COR-L47 (cell line): ENCODE results near the gene FES.
"Not testable (repeated sequence)": the region's sequence is repeated elsewhere in the genome, so short reads cannot be mapped to it uniquely, and the experiment has no call there.

Experiments
- DNase-seq: peaks from one replicate; lab custom pipeline; 2025; lab: John Stamatoyannopoulos, UW

Gene FES

DNA sequence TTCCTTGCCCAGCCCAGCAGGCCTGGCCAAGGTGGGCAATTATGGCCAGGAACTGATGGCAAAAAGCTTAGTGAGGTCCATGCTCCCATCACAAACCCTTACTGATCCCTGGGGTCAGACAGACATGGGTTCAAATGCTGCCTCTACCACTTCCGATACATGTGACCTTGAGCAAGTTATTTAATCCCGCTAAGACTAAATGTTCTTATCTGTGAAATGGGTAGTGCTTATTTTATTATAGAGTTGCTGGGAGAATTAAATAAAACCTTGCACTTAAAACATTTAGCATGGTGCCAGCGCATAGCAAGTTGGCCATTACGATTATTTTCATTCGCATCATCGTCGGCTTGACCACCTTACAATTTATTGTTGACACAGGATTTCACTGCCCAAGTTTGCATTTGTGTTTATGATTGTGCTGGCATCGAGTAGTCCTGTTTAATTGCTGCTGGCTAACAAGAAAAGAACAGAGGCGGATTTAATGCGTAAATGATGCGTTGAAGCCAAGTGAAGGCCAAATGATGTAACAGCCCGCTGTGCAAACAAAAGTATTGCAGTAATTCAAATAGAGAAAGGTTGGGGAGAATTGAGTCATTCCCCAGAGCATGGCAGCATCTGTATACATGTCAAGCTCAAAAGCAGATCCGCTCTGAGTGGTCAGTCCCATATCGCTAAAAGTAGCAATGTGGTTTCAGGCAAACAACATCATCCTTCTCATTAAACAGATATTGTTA is 23.2 kb upstream of the FES start:
- peak; percentile 94 for DNase-seq

DNA sequence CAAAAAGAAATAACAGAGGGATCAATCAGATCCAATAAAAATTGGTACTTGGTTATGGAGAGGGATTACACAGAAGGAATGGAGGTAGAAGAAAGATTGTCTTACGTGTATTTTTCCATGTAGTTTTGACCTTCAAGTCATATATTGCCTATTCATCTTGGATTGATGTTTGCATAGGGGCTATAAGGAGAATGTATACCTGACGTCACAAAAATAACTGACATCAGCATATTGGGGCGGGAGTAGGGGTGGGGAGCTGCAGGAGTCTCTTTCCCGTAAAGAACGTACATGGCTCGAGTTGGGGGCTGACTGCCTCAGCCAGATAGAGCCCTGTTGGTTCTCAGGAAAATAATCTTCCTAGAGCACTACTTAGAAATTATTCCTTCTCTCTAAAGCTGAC is 21.8 kb upstream of the FES start:
- no peak for DNase-seq

DNA sequence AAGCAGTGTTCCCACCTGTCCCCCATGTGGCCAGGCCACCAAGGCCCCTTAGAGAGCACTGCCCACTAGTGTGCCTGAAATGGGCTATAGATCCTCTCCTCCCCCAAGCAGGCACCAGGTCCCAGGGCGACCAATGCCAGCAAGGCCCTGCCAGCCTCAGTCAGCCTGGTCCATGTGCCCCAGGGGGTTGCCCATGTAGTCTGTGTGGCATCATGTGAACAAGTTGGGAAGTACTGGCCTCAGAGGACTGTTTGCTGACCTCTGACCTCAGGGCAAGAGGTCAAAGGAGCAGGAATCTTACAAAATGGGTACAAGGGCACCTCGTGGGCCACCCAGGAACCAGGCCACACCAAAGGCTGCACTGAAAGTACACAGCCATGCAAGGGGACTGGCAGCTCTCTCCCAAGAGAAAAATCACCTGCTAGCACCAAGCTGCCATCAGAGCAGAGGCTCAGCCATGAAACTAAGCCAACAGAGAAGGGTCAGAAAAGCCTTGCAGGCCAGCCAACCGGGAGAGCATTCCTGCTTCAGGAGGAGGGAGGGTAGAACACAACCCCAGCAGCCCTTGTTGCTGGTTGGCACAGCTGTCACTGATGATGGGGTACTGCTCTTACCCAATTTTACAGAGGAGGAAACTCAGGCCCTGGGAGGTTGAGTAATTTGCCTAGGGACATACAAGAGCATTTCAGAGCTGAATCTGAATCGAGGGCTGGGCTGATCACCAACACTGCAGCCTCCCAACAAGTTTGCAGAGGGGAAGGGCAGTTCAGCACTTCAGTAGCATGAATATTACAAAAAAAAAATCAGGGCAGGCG is 21.1 kb upstream of the FES start:
- DNase-seq: no peak

DNA sequence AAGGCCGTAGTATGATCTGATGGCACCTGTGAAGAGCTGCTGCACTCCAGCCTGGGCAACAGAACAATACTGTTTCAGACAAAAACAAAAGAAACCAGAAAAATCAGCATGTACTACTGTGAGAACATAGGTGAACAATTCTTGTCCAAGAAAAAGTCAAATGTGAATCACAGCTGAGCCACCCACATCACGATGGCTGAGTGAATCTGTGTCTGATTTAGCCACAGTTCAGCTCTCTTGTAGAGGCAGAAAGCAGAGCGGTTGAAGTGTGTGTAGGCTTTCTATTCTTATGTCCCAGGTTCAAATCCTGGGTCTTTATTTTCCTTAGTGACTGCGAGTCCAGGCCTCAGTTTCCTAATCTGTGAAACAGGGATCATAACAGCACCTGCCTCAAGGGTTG is 20.3 kb upstream of the FES start:
- DNase-seq: no peak

DNA sequence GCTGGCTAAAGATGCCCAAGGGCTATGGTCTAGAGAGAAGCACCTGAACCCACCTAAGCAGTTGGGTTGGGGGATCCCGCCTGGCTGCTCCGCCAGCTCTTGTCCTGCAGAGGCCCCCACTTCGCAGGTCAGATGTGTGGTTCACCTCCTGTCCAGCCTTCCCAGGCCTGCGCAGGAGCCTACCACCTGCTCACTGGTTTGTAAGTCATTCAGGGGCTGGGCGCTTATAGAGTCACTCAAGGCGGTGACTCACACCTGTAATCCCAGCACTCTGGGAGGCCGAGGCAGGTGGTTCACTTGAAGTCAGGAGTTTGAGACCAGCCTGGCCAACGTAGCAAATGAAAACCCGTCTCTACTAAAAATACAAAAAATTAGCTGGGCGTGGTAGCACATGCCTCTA is 19.8 kb upstream of the FES start:
- no peak for DNase-seq

DNA sequence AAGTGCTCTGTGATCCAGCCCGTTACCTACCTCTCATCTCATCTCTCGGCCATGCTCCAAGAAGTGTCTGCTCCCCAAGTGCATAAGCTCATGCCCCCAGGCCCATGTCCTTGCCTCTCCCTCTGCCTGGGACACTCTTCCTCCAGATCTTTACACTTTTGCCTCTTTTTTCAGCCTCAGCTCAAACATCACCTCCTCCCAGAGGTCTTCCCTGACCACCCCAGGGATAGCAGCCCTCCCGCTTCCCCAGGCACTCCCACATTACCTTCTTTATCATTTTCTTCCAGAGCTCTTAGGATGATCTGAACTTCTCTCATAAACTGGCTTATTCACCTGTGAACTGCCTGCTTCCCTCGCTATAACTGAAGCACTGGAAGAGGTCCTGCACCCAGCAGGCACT is 18.6 kb upstream of the FES start:
- no peak for DNase-seq

DNA sequence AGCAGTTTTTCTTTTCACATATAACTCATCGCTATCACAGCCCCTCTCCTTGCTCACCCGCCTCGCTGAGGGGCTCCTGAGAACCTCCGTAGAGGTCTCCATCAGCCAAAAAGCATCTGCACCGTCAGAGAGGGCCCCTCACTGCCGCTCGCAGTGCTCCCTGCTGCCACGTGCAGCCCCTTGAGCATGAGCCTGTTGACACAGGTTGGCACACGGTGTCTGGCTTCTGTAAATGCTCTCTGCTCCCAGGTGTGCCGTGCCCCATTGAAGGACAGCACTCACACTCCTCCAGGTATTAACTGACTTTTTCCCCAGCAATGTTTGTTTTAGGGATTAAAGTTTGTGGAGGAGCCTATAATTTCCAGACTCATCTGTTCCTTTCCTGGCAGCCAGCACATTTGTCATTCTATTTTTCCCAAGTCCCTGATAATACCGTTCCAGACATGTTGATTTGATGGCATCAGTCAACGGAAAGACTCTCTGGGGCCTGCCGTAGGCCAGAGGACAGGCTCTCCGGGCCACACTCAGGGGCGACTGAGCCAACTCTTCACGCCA is 18.1 kb upstream of the FES start:
- DNase-seq: no peak

DNA sequence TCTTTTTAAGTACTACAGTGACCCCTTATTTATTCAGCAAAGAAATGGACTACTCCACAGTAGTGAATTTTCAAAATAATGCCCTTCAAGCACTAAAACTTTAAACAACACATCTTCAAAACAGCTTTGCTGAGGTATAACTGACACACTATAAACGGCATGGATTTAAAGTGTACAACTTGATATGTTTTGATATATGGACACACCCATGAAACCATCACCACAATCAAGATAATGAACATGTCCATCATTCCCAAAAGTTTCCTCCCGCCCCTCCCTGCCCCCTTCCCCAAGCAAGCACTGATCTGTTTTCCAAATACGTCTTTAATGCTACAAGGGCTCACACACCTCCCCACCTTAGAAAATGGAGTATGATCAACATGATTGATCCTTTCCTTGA is 17.5 kb upstream of the FES start:
- no peak for DNase-seq

DNA sequence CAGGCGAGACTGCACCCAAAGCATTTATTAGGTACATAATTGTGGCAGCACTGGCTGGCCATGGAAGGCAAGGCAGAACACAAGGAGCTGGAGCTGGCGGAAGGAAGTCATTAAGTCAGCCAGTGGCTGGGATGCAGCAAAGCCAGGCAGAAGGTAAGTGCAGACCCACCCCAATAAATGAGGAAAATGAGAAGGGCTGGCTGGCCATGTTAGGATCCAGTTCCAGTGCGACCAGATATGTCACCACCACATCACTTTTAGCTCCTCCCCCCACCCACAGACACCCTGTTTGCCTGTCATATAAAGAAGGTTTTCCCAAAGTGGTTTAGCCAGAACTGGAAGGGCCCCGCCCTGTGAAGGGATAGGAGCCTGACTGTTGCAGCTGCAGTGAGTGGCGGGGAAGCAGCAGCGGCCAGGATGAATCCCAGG is 16.0 kb upstream of the FES start, which contains the start of gene FURIN:
TSS of gene FURIN (plus strand) at position 328 of the 429 bp plus-strand sequence. CDS start 7,153 bp downstream, outside the sequence.
- no peak for DNase-seq

DNA sequence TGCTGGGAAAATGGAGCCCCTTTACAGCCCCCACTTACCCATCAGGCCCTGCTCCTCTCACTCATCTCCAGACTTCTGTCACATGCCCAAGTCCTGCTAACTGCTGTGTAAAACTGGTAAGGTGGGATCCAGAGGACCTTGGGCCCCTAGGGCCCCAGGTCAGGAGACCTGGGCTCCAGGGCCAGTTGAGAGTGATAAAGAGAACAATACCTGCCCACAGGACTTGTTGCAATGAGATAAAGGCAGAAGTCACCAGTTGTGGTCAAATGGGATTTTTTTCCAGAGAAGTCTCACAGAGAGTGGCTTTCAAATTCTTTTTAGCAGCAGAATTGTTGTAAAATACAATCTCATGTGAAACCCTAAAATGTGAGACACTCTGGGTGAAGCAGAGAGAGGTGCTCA is 15.2 kb upstream of the FES start:
- no peak for DNase-seq

DNA sequence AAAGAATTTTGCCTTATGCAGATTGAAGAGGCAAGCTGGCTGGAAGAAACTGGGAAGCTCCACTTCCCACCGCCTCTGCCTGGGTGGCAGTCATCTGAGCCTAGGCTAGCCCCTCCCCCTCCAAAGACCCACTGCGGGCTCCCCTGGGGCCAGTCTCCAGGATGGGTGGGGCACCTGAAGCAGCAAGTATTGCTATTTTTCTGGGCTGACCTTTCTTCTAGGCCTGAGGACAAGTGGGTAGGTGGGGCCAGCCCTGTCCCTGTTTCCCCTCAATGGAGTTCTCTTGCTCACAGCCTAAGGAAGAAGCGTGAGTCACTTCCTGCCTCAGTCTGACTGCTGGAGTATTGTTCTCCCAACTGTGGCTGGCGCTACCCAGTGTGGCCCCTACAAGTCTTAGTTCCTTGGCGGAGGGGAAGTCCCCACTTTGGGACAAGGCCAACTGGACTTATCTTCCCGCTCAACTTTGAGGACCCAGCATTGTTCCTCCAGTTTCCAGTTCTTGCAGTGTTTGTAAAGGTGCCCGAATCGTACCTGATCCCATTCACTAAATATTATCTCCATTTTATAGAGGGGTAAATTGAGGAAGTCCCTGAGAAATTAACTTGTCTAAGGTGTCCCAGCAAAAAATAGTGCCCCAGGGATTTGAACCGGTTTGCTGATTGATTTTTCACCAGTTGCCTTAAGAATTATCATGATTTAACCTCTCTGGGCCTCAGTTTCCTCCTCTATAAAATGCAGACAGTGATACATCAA is 14.5 kb upstream of the FES start:
- no peak for DNase-seq

DNA sequence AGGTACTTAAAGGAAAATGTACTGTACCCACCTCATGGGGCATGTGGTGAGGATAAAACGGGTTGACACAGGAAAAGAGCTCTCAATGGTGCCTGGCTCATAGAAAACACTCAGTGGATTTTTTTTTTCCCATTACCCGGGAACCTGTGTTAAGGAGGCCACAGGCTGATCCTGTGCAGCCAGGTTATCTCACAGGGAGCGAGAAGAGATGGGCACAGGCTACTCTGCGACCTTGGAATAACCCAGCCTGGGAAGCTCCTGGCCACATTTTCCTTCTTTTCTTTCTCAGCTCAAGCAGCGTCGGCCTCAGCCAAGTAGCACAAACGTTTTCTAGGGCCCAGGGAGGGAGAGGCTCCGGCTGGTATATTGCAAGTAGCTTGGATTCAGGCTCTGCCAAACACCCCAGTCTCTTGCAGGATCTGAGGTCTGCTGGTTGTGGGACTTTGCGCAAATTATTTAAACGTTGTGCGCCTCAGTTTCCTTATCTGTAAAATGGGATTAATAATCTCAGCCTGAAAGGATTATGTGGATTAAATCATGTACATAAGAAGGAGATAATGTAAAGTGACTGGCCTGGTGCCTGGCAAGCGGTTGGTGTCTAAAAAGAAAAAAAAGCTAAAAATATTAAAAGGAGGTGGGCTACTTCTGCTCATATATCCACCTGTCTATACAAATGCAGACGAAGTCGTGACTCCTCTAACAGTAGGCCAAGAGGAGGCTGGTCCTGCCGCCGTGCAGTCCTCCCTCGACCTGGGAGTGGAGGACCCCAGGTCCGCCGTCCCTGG is 13.8 kb upstream of the FES start:
- DNase-seq: no peak

DNA sequence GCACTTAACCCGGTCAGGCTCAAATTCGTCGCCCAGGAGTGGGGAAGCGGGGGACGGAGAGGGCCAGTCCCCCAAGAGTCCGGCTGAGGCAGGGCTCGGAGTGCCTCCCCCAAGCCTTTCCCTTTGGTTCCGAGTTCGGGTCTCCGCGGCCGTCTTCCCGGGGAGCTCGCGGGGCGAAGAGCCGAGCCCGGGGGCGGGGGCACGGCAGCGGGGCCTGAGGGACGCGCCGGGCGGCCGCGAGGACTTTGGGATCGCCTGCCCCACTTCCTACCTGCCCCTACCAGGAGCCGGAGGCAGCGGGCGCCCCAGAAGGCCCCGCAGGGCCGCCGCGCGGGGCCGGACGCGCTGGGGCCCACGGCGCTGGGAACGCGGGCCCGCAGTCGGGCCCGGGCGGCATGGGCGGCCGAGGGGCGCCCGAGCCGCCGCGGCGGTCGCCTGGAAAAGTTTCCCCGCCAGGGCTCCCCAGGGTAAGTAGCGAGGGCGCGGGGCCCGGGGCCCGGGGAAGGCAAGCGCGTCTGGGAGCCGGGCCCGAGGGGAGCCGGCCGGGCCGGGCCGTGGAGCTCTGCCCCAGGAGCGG is 13.1 kb upstream of the FES start:
- no peak for DNase-seq

DNA sequence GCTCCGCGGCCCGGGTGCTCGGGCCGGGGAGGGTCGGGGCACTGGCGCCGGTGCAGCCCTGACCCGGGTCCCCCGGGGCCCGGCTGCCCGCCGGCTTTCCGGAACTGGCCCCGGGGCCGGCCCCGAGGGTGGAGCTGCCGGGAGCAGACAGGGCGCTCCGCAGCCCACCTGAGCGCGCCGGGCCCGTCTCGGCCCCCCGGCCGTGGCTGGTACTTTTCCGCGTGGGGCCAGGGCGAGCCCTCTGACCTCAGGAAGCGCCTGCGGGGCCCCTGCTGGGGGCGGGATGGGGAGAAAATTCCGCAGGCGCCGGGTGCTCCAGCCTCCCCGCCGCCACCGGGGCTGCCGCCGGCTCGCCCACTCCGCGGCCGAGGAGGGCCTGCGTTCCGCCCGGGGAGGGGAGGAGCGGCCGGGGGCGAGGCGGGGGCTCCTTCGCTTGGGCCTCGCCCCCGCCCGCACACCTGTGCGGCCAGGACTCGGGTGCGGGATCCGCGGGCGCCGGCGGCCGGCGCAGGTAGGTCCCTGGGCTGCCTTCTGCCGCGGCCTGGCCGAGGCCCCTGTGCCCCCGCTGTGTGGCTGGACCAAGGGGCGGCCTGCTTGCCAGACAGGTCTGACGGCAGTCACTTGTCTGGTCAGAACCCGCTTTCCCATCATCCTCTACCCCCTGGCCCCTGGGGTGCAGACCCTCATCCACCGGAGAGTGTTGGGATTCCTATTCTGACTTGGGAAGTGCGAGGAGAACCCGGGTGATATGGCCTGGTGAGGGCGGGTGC is 12.4 kb upstream of the FES start:
- DNase-seq: no peak

DNA sequence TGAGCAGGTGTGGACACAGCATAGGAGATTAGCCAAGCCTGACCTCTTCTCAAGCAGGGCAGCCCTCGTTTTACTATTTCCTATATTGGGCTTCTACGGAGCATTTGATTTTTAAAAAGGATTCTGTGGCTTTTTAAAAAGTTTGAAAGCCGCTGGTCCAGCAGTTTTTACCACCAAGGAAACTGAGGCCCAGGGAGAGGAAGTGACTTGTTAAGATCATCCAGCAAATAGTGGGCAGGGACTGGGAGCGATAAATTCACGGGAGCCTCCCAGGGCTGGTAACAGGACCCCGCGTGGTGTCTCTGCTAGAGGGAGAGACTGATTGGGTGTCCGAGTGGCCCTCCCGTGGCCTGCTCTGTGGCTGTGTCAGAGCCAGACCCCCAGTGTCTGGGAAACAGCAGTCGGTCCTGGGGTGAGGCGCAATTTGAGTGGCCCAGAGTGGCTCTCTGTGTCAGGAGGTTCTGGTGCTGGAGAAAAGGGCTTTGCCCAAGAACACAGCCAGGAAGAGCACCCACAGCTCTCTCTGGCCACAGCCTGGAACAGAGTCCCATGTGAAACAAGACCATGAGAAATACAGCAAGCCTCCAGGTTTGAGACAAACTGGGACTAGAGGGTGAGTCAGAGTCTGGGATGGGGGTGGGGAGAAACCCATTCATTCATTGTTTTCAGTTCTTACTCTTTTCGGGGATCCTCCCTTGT is 11.7 kb upstream of the FES start:
- no peak for DNase-seq

DNA sequence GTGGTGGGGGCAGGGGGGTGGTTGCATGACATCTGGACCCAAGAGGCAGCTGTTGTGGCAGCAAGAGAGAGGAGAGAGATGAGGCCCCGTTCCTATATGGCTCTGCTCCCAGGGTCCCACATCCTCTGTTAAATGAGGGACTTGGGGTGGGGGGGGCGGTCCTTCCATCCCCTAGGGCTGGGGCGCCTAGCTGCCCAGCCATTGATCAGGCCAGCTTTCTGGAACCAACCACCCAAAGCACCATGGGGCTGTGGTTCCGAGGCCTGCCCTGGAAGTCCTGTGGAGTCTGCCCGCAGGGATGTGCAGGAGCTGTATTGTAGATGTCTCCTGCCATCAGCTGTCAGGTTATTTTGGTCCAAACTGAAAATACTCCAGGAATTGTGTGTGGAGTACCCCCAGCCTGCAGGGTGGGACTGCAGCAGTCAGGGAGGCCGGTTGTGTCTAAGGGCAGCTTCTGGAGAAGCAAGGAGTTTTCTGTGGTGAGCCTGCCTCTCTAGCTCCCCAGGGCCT is 10.8 kb upstream of the FES start:
- no peak for DNase-seq

DNA sequence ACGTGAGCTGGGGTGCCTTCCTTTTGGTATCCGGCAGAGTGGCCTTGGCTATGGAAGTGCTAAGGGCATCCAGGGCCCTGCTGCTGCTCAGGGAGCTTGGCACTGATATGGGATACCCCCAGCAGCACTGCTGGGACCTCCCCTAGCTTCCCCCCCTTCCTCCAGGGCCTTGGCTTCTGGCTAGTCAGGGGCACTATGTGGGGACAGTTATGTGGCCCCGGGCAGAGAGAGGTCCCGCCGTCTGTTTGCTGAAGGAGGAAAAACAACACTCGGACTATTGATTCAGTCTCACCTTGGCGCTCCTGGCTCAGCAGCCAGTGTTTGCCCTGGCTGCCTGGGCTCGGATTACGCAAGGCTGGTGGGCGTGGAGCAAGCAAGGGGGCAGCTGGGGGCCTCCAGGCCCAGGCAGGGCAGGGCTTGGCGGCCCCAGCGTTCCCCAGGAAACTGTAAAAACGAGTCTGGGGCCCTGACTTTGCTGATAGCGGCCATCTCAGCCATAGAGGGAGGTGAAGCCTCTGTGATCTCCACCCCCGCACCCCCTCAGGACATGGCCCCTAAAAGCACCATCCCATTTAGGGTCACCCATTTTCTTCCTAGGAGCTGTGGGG is 10.2 kb upstream of the FES start:
- no peak for DNase-seq

DNA sequence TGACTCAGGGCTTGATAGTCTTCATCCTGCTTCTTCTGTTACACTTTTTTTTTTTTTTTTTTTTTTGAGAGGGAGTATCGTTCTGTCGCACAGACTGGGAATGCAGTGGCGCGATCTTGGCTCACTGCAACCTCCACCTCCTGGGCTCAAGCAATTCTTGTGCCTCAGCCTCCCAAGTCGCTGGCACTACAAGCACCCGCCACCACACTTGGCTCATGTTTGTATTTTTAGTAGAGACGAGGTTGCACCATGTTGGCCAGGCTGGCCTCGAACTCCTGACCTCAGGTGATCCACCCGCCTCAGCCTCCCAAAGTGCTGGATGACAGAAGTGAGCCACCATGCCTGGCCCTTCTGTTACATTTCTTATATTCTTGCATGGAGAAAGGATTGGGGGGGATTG is 9.3 kb upstream of the FES start:
- not testable (repeated sequence) for DNase-seq

DNA sequence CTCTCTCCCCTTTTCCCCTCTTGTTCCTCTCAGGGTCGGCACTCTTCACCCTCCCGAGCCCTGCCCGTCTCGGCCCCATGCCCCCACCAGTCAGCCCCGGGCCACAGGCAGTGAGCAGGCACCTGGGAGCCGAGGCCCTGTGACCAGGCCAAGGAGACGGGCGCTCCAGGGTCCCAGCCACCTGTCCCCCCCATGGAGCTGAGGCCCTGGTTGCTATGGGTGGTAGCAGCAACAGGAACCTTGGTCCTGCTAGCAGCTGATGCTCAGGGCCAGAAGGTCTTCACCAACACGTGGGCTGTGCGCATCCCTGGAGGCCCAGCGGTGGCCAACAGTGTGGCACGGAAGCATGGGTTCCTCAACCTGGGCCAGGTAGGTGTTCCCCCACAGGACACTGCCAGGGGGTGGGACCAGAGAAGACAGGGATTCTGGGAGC is 8.7 kb upstream of the FES start:
- no peak for DNase-seq
